ENCODE results near the gene DENND1B. TPM values are rescaled to one million over a fixed set of nuclear protein-coding genes. Genes with fewer than 3 reads are reported as not detected.

DENND1B gene, protein sequence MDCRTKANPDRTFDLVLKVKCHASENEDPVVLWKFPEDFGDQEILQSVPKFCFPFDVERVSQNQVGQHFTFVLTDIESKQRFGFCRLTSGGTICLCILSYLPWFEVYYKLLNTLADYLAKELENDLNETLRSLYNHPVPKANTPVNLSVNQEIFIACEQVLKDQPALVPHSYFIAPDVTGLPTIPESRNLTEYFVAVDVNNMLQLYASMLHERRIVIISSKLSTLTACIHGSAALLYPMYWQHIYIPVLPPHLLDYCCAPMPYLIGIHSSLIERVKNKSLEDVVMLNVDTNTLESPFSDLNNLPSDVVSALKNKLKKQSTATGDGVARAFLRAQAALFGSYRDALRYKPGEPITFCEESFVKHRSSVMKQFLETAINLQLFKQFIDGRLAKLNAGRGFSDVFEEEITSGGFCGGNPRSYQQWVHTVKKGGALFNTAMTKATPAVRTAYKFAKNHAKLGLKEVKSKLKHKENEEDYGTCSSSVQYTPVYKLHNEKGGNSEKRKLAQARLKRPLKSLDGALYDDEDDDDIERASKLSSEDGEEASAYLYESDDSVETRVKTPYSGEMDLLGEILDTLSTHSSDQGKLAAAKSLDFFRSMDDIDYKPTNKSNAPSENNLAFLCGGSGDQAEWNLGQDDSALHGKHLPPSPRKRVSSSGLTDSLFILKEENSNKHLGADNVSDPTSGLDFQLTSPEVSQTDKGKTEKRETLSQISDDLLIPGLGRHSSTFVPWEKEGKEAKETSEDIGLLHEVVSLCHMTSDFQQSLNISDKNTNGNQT
- 1.4 and 1.6 TPM in 2 replicates for polyA plus RNA-seq (2012; rRNA removed)
- 1.7 and 1.9 TPM in 2 replicates for polyA plus RNA-seq (2012; cell fraction: cytosol; rRNA removed)
- 1.7 and 3.3 TPM in 2 replicates for polyA plus RNA-seq (2012; cell fraction: nucleus; rRNA removed)

- Histone ChIP-seq H3K9ac (peak within 1 kb of the TSS; percentile 85), H3F3A (replicated peaks; ENCODE audit: insufficient read depth) (peaks cover 20% of the 10 kb centered on the region), H3K4me3 (ENCODE audit: low read depth in 2 of 2, low read length in 1 of 2) (peak within 1 kb of the TSS; percentile 71 to 72), H3K4me2 (peak within 1 kb of the TSS; percentile 89), H2AFZ (ENCODE audit: low read depth) (peak within 1 kb of the TSS; percentile 87), H4K20me1 (ENCODE audit: insufficient read depth) (no peaks in the 10 kb centered on the region), H3K79me2 (ENCODE audit: insufficient read depth) (peaks cover 27% of the 10 kb centered on the region), H3K4me1 (ENCODE audit: control insufficient read depth in 1 of 2, insufficient read depth in 2 of 2, low read depth in 1 of 2, low read length in 1 of 2) (peaks cover 7 to 14% of the 10 kb centered on the region in 2 experiments), H3K36me3 (replicated peaks in 1 of 2; ENCODE audit: control insufficient read depth in 1 of 2, insufficient read depth in 2 of 2, low read length in 1 of 2) (no peaks in the 10 kb centered on the region), H3K27ac (ENCODE audit: low read depth in 2 of 2, low read length in 1 of 2) (peak within 1 kb of the TSS; percentile 60 to 62), H3K9me3 (no peaks in the 10 kb centered on the region), H3K27me3 (ENCODE audit: insufficient read depth) (no peaks in the 10 kb centered on the region), H3K9me2 (no peaks in the 10 kb centered on the region)
- WGBS (ENCODE audit: low lambda C conversion rate) = 15% methylated on average over 27 of the region's 51 CpGs
- ChIA-PET CTCF (interaction anchor here (1.1 kb wide), 1 partner anchor 140 kb away, joined by 3 read pairs; no protein-coding TSS in a partner anchor), POLR2A (no interaction called here)
- peak; percentile 70 for DNase-seq
- TF ChIP-seq ELF1 (IDR thresholded peaks at IDR 0.05) (peak; percentile 46; the same call in 1 of the 2 replicates), MEF2A (IDR thresholded peaks at IDR 0.05; ENCODE audit: borderline replicate concordance, low read depth) (0 out of 2 replicates have a peak, but pooled peaks have one; percentile 9), SMC3 (IDR thresholded peaks at IDR 0.05; ENCODE audit: low read depth, low read length) (no peak), POLR2AphosphoS5 (IDR thresholded peaks at IDR 0.05; ENCODE audit: low read depth, low read length) (no peak), FOXJ3 (CRISPR knock-in tag; IDR thresholded peaks at IDR 0.05) (no peak), TAF1 (IDR thresholded peaks at IDR 0.05; ENCODE audit: borderline replicate concordance, low read depth, low read length) (peak; percentile 13; the same call in 1 of the 2 replicates), EZH2phosphoT487 (IDR thresholded peaks at IDR 0.05; ENCODE audit: borderline replicate concordance, low read depth) (no peak), FOSL2 (IDR thresholded peaks at IDR 0.05; ENCODE audit: borderline replicate concordance, low read depth) (no peak), EP300 (IDR thresholded peaks at IDR 0.05; ENCODE audit: borderline replicate concordance in 1 of 2, low read depth in 1 of 2, low read length in 1 of 2) (no peak)
- TF ChIP-seq, protein P1, sequence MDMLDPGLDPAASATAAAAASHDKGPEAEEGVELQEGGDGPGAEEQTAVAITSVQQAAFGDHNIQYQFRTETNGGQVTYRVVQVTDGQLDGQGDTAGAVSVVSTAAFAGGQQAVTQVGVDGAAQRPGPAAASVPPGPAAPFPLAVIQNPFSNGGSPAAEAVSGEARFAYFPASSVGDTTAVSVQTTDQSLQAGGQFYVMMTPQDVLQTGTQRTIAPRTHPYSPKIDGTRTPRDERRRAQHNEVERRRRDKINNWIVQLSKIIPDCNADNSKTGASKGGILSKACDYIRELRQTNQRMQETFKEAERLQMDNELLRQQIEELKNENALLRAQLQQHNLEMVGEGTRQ (IDR thresholded peaks at IDR 0.05; ENCODE audit: borderline replicate concordance, low read depth, low read length) = no peak
Observed at GRCh38 chr1:197775282-197776262, at the start of gene DENND1B. Gene DENND1B, minus strand, starts transcription at chr1:197775480. Its CDS starts 325 bp downstream, at chr1:197775155.

DNA sequence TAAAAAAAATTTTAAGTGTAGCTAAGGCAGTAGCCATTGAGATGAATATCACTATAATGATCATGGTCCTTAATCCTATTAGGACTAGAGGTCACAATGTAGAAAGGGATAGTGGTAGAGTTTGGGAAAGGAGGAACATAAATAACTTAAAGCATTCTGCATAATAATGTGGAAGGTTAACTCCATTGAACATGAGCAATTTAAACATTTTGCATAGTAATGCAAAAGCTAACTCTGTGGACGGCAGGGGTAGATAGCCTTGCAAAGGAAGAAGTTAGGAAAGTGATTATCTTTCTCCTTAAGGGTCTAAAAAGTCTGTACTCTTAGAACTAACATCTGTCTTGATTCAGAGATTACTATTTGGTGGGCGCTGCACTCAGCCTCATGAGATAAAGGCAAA lies 39.0 kb upstream of the DENND1B start:
- Histone ChIP-seq H3K27me3 (ENCODE audit: insufficient read depth) (no peaks in the 10 kb centered on the region), H3K9me3 (no peaks in the 10 kb centered on the region), H4K20me1 (ENCODE audit: insufficient read depth) (no peaks in the 10 kb centered on the region), H3K9ac (no peak overlapping the region), H3K79me2 (ENCODE audit: insufficient read depth) (no peaks in the 10 kb centered on the region), H3K4me2 (no peak overlapping the region), H3K9me2 (no peaks in the 10 kb centered on the region), H3K27ac (ENCODE audit: low read depth in 2 of 2, low read length in 1 of 2) (no peak overlapping the region), H3K4me1 (ENCODE audit: control insufficient read depth in 1 of 2, insufficient read depth in 2 of 2, low read depth in 1 of 2, low read length in 1 of 2) (no peaks in the 10 kb centered on the region), H3K4me3 (ENCODE audit: low read depth in 2 of 2, low read length in 1 of 2) (no peak overlapping the region), H3K36me3 (replicated peaks in 1 of 2; ENCODE audit: control insufficient read depth in 1 of 2, insufficient read depth in 2 of 2, low read length in 1 of 2) (no peaks in the 10 kb centered on the region), H2AFZ (ENCODE audit: low read depth) (no peak overlapping the region), H3F3A (replicated peaks; ENCODE audit: insufficient read depth) (no peaks in the 10 kb centered on the region)
- CTCF ChIA-PET = no interaction called here
- POLR2A ChIA-PET = no interaction called here
- TF ChIP-seq SIN3A (IDR thresholded peaks at IDR 0.05; ENCODE audit: borderline replicate concordance, low read depth, low read length) (no peak), CHD2 (IDR thresholded peaks at IDR 0.05; ENCODE audit: low read length, partially characterized antibody) (no peak), SMC3 (IDR thresholded peaks at IDR 0.05; ENCODE audit: low read depth, low read length) (no peak), RCOR1 (IDR thresholded peaks at IDR 0.05; ENCODE audit: low read length) (no peak), GATA2 (CRISPR knock-in tag; IDR thresholded peaks at IDR 0.05) (no peak), POLR2AphosphoS5 (IDR thresholded peaks at IDR 0.05; ENCODE audit: low read depth, low read length) (no peak), NFIC (IDR thresholded peaks at IDR 0.05; ENCODE audit: borderline replicate concordance) (no peak), TCF12 (IDR thresholded peaks at IDR 0.05) (no peak), PBX3 (IDR thresholded peaks at IDR 0.05) (no peak), RAD21 (IDR thresholded peaks at IDR 0.05; ENCODE audit: low read length) (no peak)
- TF ChIP-seq, protein P2, sequence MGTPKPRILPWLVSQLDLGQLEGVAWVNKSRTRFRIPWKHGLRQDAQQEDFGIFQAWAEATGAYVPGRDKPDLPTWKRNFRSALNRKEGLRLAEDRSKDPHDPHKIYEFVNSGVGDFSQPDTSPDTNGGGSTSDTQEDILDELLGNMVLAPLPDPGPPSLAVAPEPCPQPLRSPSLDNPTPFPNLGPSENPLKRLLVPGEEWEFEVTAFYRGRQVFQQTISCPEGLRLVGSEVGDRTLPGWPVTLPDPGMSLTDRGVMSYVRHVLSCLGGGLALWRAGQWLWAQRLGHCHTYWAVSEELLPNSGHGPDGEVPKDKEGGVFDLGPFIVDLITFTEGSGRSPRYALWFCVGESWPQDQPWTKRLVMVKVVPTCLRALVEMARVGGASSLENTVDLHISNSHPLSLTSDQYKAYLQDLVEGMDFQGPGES (IDR thresholded peaks at IDR 0.05; ENCODE audit: low read depth, low read length) = no peak
- DNase-seq = no peak
- 80% methylated on average over 2 of the region's 2 CpGs for WGBS (ENCODE audit: low lambda C conversion rate)
